IMR-90 (cell line): ENCODE results near the gene AFAP1L2. TPM values are rescaled to one million over a fixed set of nuclear protein-coding genes. Genes with fewer than 3 reads are reported as not detected.

Source experiments
- ATAC-seq: fragments of 200-7000 bp; cut with Tn5 transposase; 2 replicates; pipeline ENCODE4 v1.9.1; 2020; ENCODE audit warnings: low read depth, mild to moderate bottlenecking, moderate library complexity
- BruUV-seq: library from RNA; stranded (reverse); fragments of 400-500 nt; replicated peaks from 2 replicates; lab custom pipeline; 2021; lab: Mats Ljungman, UMichigan
- CTCF ChIA-PET: fragments of 300-600 bp; formaldehyde crosslinking; extraction: SDS; loops from one replicate; lab custom pipeline; 2021; ENCODE audit warnings: antibody characterized with exemption; lab: Yijun Ruan, JAX
- POLR2A ChIA-PET: fragments of 300-600 bp; sonication (Branson Sonifier 250); formaldehyde crosslinking; loops from one replicate; lab custom pipeline; 2022; ENCODE audit warnings: antibody characterized with exemption; ENCODE audit not compliant: unreplicated experiment; lab: Charles Lee
- DNase-seq: peaks from one replicate; pipeline ENCODE4 v3.0.0; 2013
- H2AFZ ChIP-seq: replicated peaks from 2 replicates; pipeline ENCODE3; 2013; ENCODE audit warnings: low read length, mild to moderate bottlenecking; ENCODE audit not compliant: poor library complexity
- H2AK5ac ChIP-seq: 2 replicates; pipeline ENCODE4 v1.6.1; 2013; ENCODE audit warnings: low read depth, low read length, inconsistent platforms
- H2AK9ac ChIP-seq: replicated peaks from 2 replicates; pipeline ENCODE3; 2013; ENCODE audit warnings: mild to moderate bottlenecking, low read depth, low read length, moderate library complexity; ENCODE audit not compliant: poor library complexity
- H2BK120ac ChIP-seq: 2 replicates; pipeline ENCODE4 v1.6.1; 2013; ENCODE audit warnings: low read depth, low read length, inconsistent platforms
- H2BK15ac ChIP-seq: 3 replicates; pipeline ENCODE4 v1.6.1; 2013; ENCODE audit warnings: low read depth, low read length, inconsistent platforms
- H2BK20ac ChIP-seq: 2 replicates; pipeline ENCODE4 v1.6.1; 2013; ENCODE audit warnings: low read depth, mild to moderate bottlenecking, inconsistent platforms, low read length, moderate library complexity
- H2BK5ac ChIP-seq: 2 replicates; pipeline ENCODE4 v1.6.1; 2013; ENCODE audit warnings: mild to moderate bottlenecking, low read depth, low read length, inconsistent platforms; ENCODE audit not compliant: poor library complexity, severe bottlenecking
- H3K14ac ChIP-seq: replicated peaks from 2 replicates; pipeline ENCODE4 v1.6.1; 2013; ENCODE audit warnings: low read depth, low read length, inconsistent platforms
- H3K18ac ChIP-seq: 2 replicates; pipeline ENCODE4 v1.6.1; 2013; ENCODE audit warnings: low read depth, low read length, control low read depth
- H3K23ac ChIP-seq: 2 replicates; pipeline ENCODE4 v1.6.1; 2013; ENCODE audit warnings: low read depth, low read length, inconsistent platforms
- H3K27ac ChIP-seq: 2 replicates; pipeline ENCODE4 v1.5.1; 2013; ENCODE audit warnings: mild to moderate bottlenecking, control low read depth, low read length; ENCODE audit not compliant: insufficient read depth
- H3K27me3 ChIP-seq: 2 replicates; pipeline ENCODE4 v1.6.1; 2013; ENCODE audit warnings: low read length; ENCODE audit not compliant: control insufficient read depth, insufficient read depth
- H3K36me3 ChIP-seq: 2 replicates; pipeline ENCODE4 v1.6.1; 2013; ENCODE audit warnings: low read length, mixed read lengths; ENCODE audit not compliant: control insufficient read depth, insufficient read depth
- H3K4ac ChIP-seq: 2 replicates; pipeline ENCODE4 v1.6.1; 2013; ENCODE audit warnings: low read depth, low read length, inconsistent platforms
- H3K4me1 ChIP-seq: 2 replicates; pipeline ENCODE4 v1.6.1; 2013; ENCODE audit warnings: low read length, mixed read lengths; ENCODE audit not compliant: control insufficient read depth, insufficient read depth
- H3K4me2 ChIP-seq: 2 replicates; pipeline ENCODE4 v1.6.1; 2013; ENCODE audit warnings: low read depth, mild to moderate bottlenecking, control low read depth, low read length, moderate library complexity
- H3K4me3 ChIP-seq: 2 replicates; pipeline ENCODE4 v1.5.1; 2013; ENCODE audit warnings: low read depth, mild to moderate bottlenecking, control low read depth, low read length, moderate library complexity; ENCODE audit not compliant: insufficient read depth
- H3K56ac ChIP-seq: 2 replicates; pipeline ENCODE4 v1.6.1; 2013; ENCODE audit warnings: low read length, inconsistent platforms; ENCODE audit not compliant: insufficient read depth; ENCODE audit errors: extremely low read depth
- H3K79me1 ChIP-seq, 2 experiments: 2 replicates each; pipeline ENCODE4 v1.6.1; 2013; ENCODE audit warnings: low read length in 2 of 2, inconsistent platforms in 1 of 2, low read depth in 1 of 2
- H3K9ac ChIP-seq: 2 replicates; pipeline ENCODE4 v1.6.1; 2013; ENCODE audit warnings: low read depth, low read length, control low read depth
- H3K9me1 ChIP-seq: 2 replicates; pipeline ENCODE4 v1.6.1; 2013; ENCODE audit warnings: low read length, inconsistent platforms; ENCODE audit not compliant: insufficient read depth
- H3K9me3 ChIP-seq: 2 replicates; pipeline ENCODE4 v1.6.1; 2013; ENCODE audit warnings: low read length; ENCODE audit not compliant: control insufficient read depth, insufficient read depth
- H4K20me1 ChIP-seq: 2 replicates; pipeline ENCODE4 v1.6.1; 2013; ENCODE audit warnings: low read length, inconsistent platforms; ENCODE audit not compliant: insufficient read depth
- H4K5ac ChIP-seq: 2 replicates; pipeline ENCODE4 v1.6.1; 2013; ENCODE audit warnings: mild to moderate bottlenecking, low read depth, low read length, control low read depth
- H4K8ac ChIP-seq, 2 experiments: 2 replicates each; pipeline ENCODE4 v1.6.1; 2013; ENCODE audit warnings: low read depth in 2 of 2, low read length in 2 of 2, control low read depth in 1 of 2, inconsistent platforms in 1 of 2
- H4K91ac ChIP-seq: 2 replicates; pipeline ENCODE4 v1.6.1; 2013; ENCODE audit warnings: low read depth, low read length, inconsistent platforms; ENCODE audit not compliant: insufficient read depth
- BHLHE40 ChIP-seq: fragments of 150-350 bp; IDR thresholded peaks from 2 replicates; pipeline ENCODE4 v1.6.1; 2016; ENCODE audit warnings: mild to moderate bottlenecking, low read depth, low read length
- CEBPB ChIP-seq: IDR thresholded peaks from 2 replicates; pipeline ENCODE4 v1.6.1; 2012; ENCODE audit warnings: low read depth, low read length, improper control_type of control experiment
- CHD1 ChIP-seq: IDR thresholded peaks from 2 replicates; pipeline ENCODE4 v1.6.1; 2012; ENCODE audit warnings: low read depth, low read length, improper control_type of control experiment
- FOS ChIP-seq: fragments of 150-350 bp; IDR thresholded peaks from 2 replicates; pipeline ENCODE4 v1.6.1; 2016; ENCODE audit warnings: low read depth, low read length
- MAFK ChIP-seq: IDR thresholded peaks from 2 replicates; pipeline ENCODE4 v1.6.1; 2012; ENCODE audit warnings: low read depth, low read length, improper control_type of control experiment
- MAZ ChIP-seq: IDR thresholded peaks from 2 replicates; pipeline ENCODE4 v1.6.1; 2012; ENCODE audit warnings: low read depth, mild to moderate bottlenecking, low read length, improper control_type of control experiment, moderate library complexity, borderline replicate concordance
- MXI1 ChIP-seq: IDR thresholded peaks from 2 replicates; pipeline ENCODE4 v1.6.1; 2012; ENCODE audit warnings: low read depth, mild to moderate bottlenecking, low read length, moderate library complexity, borderline replicate concordance
- NFE2L2 ChIP-seq: fragments of 150-350 bp; IDR thresholded peaks from 2 replicates; pipeline ENCODE4 v1.6.1; 2016; ENCODE audit warnings: low read depth, mild to moderate bottlenecking, low read length
- POLR2A ChIP-seq: IDR thresholded peaks from 2 replicates; pipeline ENCODE4 v1.6.1; 2012; ENCODE audit warnings: mild to moderate bottlenecking, low read depth, low read length
- RAD21 ChIP-seq: IDR thresholded peaks from 2 replicates; pipeline ENCODE4 v1.6.1; 2012; ENCODE audit warnings: low read length, improper control_type of control experiment
- RCOR1 ChIP-seq: IDR thresholded peaks from 2 replicates; pipeline ENCODE4 v1.6.1; 2012; ENCODE audit warnings: mild to moderate bottlenecking, low read length, improper control_type of control experiment; ENCODE audit not compliant: insufficient replicate concordance
- RFX5 ChIP-seq: IDR thresholded peaks from 2 replicates; pipeline ENCODE4 v1.8.0; 2012; ENCODE audit warnings: low read depth, mild to moderate bottlenecking, low read length, moderate library complexity
- SMC3 ChIP-seq: fragments of 150-350 bp; IDR thresholded peaks from 2 replicates; pipeline ENCODE4 v1.6.1; 2016; ENCODE audit warnings: low read depth, mild to moderate bottlenecking, antibody characterized with exemption, low read length, moderate library complexity
- WGBS, 2 experiments: methylation state at CpG; one replicate each; pipeline versions ENCODE4 v1.1.5 to v1.1.7; 2013; ENCODE audit warnings: missing lambda C conversion rate in 2 of 2; ENCODE audit not compliant: insufficient read length in 1 of 2; ENCODE audit errors: extremely low coverage in 2 of 2; 5-methylcytosine and 5-hydroxymethylcytosine counted together
- dilution Hi-C: fragments of 300-500 bp; cut with HindIII; formaldehyde crosslinking; loops from one replicate; pipeline ENCODE4 v1.14.3; 2018; ENCODE audit warnings: low sequenced_read_pairs; ENCODE audit not compliant: unreplicated experiment
- in situ Hi-C: fragments of 300-500 bp; cut with MboI; formaldehyde crosslinking; loops from 3 replicates; pipeline ENCODE4 v1.14.3; 2019; ENCODE audit warnings: low sequenced_read_pairs, inconsistent platforms, mixed read lengths
- intact Hi-C: fragments of 100-400 bp; cut with micrococcal nuclease; formaldehyde crosslinking; loops from 2 replicates; pipeline ENCODE4 v1.10.0; 2022
- polyA plus RNA-seq, 3 experiments: library from polyadenylated mRNA; depleted of rRNA; stranded (reverse); fragments of >200 nt; gene quantifications; 2 replicates each; pipeline ENCODE4 v1.2.3, GENCODE V29; 2012; ENCODE audit warnings: low replicate concordance in 1 of 3
- total RNA-seq: library from RNA; depleted of rRNA; stranded (reverse); fragments of >200 nt; gene quantifications from 2 replicates; pipeline ENCODE4 v1.2.3, GENCODE V29; 2012
- TF ChIP-seq, protein P1 (sequence below): conservative IDR thresholded peaks from 2 replicates; pipeline ENCODE4 v1.5.1; 2012; ENCODE audit warnings: mild to moderate bottlenecking, low read depth, low read length, improper control_type of control experiment
- TF ChIP-seq, protein P2 (sequence below): fragments of 150-350 bp; IDR thresholded peaks from 2 replicates; pipeline ENCODE4 v1.6.1; 2016; ENCODE audit warnings: low read depth, mild to moderate bottlenecking, low read length, moderate library complexity, borderline replicate concordance
- TF ChIP-seq, protein P3 (sequence below): fragments of 150-350 bp; IDR thresholded peaks from 2 replicates; pipeline ENCODE4 v1.6.1; 2017; ENCODE audit warnings: mild to moderate bottlenecking, antibody characterized with exemption, low read length, low read depth

AFAP1L2 gene
- total and polyA plus RNA-seq, 2 of the 4 experiments (the other 2 are of a cell fraction): under 0.01 to 0.10 TPM

DNA sequence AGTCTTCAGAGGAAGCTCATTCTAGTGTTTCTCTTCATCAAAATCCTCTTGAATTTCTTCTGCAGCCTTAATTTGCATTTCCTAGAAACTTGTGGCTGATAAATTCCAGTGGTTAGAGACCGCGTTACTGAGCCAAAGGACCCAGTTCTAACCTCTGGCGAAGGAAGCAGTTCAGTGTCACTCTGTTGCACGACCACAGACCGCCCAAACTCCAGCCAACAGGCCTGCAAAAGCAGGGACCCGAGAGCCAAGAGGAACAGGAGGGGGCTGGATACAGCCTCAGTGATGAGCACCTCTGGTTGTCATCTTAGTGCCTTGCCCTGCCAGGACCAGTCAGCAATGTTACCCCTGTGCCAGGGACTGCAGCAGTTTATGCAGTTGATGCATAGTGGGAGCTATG, 70.0 kb downstream of the AFAP1L2 start:
- peaks cover 43% of the 10 kb centered on the region for H3K27me3 ChIP-seq
- WGBS, 2 experiments: no CpG with 5 or more reads among the region's 6 CpGs
- no peak overlapping the region for H3K23ac ChIP-seq
- H3K4me1 ChIP-seq: no peaks in the 10 kb centered on the region
- no peaks in the 10 kb centered on the region for H3K9me3 ChIP-seq
- DNase-seq (no peak), ATAC-seq (no peak)
- dilution Hi-C loops: no loop called here
- H3K36me3 ChIP-seq: no peaks in the 10 kb centered on the region
- H2AK5ac ChIP-seq: no peak overlapping the region
- no peak overlapping the region for H3K4me2 ChIP-seq
- no peak overlapping the region for H3K18ac ChIP-seq
- POLR2A ChIA-PET: no interaction called here
- H2BK15ac ChIP-seq: no peak overlapping the region
- no peak overlapping the region for H2BK5ac ChIP-seq
- no peak overlapping the region for H3K27ac ChIP-seq
- no peak overlapping the region for H3K9ac ChIP-seq
- in situ Hi-C loops: no loop called here
- no peaks in the 10 kb centered on the region for H4K20me1 ChIP-seq
- intact Hi-C loops: no loop called here
- H2AFZ ChIP-seq: no peak overlapping the region
- no peak overlapping the region for H3K4me3 ChIP-seq
- no peak overlapping the region for H3K56ac ChIP-seq
- H2AK9ac ChIP-seq: no peak overlapping the region
- no TSS peak for BruUV-seq
- H4K91ac ChIP-seq: no peak overlapping the region
- CTCF ChIA-PET: no interaction called here
- H3K79me1 ChIP-seq: no peaks in the 10 kb centered on the region
- no peaks in the 10 kb centered on the region for H3K9me1 ChIP-seq
- no peak overlapping the region for H2BK120ac ChIP-seq
- H4K5ac ChIP-seq: no peak overlapping the region
- no peak overlapping the region for H3K14ac ChIP-seq
- TF ChIP-seq SMC3 (no peak), BHLHE40 (no peak), CEBPB (no peak), FOS (no peak), MAFK (no peak), POLR2A (no peak), MAZ (no peak), NFE2L2 (no peak), CHD1 (no peak), RFX5 (no peak), RCOR1 (no peak), MXI1 (no peak), RAD21 (no peak)
- TF ChIP-seq, protein P1, sequence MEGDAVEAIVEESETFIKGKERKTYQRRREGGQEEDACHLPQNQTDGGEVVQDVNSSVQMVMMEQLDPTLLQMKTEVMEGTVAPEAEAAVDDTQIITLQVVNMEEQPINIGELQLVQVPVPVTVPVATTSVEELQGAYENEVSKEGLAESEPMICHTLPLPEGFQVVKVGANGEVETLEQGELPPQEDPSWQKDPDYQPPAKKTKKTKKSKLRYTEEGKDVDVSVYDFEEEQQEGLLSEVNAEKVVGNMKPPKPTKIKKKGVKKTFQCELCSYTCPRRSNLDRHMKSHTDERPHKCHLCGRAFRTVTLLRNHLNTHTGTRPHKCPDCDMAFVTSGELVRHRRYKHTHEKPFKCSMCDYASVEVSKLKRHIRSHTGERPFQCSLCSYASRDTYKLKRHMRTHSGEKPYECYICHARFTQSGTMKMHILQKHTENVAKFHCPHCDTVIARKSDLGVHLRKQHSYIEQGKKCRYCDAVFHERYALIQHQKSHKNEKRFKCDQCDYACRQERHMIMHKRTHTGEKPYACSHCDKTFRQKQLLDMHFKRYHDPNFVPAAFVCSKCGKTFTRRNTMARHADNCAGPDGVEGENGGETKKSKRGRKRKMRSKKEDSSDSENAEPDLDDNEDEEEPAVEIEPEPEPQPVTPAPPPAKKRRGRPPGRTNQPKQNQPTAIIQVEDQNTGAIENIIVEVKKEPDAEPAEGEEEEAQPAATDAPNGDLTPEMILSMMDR: no peak
- TF ChIP-seq, protein P2, sequence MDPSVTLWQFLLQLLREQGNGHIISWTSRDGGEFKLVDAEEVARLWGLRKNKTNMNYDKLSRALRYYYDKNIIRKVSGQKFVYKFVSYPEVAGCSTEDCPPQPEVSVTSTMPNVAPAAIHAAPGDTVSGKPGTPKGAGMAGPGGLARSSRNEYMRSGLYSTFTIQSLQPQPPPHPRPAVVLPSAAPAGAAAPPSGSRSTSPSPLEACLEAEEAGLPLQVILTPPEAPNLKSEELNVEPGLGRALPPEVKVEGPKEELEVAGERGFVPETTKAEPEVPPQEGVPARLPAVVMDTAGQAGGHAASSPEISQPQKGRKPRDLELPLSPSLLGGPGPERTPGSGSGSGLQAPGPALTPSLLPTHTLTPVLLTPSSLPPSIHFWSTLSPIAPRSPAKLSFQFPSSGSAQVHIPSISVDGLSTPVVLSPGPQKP: no peak
- TF ChIP-seq, protein P3, sequence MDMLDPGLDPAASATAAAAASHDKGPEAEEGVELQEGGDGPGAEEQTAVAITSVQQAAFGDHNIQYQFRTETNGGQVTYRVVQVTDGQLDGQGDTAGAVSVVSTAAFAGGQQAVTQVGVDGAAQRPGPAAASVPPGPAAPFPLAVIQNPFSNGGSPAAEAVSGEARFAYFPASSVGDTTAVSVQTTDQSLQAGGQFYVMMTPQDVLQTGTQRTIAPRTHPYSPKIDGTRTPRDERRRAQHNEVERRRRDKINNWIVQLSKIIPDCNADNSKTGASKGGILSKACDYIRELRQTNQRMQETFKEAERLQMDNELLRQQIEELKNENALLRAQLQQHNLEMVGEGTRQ: no peak
- no peak overlapping the region for H4K8ac ChIP-seq
- no peak overlapping the region for H3K4ac ChIP-seq
- no peak overlapping the region for H2BK20ac ChIP-seq
